Coronary artery (tissue), 2 donors: ENCODE measurements around the gene CMYA5.
"Not testable (repeated sequence)": the region's sequence is repeated elsewhere in the genome, so short reads cannot be mapped to it uniquely, and the experiment has no call there.

Source experiments
- DNase-seq: peaks from one replicate; pipeline ENCODE4 v3.0.0-alpha.2; 2017; ENCODE audit warnings: low spot score
- H3K27ac ChIP-seq, 2 donors: fragments of 200-600 bp; sonication (generic); one replicate each; pipeline ENCODE4 v1.5.1; 2016 to 2019
- H3K4me3 ChIP-seq: fragments of 200-600 bp; sonication (generic); 2 replicates; pipeline ENCODE4 v1.5.1; 2016; ENCODE audit warnings: mild to moderate bottlenecking, moderate library complexity
- TF ChIP-seq, protein P1 (sequence below): fragments of 200-600 bp; sonication (generic); IDR thresholded peaks from one replicate; pipeline ENCODE4 v1.5.1; 2019; ENCODE audit warnings: antibody characterized with exemption

CMYA5 gene

DNA sequence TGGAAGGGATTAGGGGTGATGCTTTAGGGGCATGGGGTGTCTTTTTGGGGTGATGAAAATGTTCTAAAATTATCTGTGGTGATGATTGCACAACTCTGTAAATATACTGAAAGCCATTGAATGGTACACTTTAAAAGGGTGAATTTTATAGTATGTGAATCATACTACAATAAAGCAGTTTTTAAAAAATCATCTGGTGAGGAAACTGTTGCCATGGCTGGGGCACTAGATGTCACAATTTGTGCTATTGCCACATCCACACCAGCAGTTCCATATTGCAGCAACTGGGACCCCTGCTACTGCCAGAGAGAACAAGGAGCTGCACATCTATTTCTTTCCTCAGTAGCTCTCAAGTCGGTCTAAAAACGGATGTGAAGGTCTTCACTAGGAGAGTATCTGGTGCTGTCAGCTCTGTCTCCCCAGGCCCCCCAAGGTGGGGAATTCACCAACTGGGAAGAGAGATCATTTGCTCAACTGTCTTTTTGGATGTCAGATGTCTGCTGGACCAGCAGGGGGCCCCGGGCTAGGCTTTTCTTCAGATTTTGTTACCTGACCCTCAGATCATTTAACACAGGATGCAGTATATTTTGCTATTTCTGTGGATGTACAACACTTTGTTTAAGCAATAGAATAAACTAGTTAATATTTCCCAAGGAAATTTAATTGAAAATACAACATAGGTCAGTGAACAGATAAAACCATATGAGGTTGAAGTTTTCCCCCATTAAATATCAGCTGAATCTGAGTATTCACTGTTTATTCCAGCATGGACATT, 13.2 kb downstream of the CMYA5 start:
- DNase-seq = no peak
- no peak overlapping the region for H3K27ac ChIP-seq
- H3K4me3 ChIP-seq = no peak overlapping the region
- TF ChIP-seq, protein P1, sequence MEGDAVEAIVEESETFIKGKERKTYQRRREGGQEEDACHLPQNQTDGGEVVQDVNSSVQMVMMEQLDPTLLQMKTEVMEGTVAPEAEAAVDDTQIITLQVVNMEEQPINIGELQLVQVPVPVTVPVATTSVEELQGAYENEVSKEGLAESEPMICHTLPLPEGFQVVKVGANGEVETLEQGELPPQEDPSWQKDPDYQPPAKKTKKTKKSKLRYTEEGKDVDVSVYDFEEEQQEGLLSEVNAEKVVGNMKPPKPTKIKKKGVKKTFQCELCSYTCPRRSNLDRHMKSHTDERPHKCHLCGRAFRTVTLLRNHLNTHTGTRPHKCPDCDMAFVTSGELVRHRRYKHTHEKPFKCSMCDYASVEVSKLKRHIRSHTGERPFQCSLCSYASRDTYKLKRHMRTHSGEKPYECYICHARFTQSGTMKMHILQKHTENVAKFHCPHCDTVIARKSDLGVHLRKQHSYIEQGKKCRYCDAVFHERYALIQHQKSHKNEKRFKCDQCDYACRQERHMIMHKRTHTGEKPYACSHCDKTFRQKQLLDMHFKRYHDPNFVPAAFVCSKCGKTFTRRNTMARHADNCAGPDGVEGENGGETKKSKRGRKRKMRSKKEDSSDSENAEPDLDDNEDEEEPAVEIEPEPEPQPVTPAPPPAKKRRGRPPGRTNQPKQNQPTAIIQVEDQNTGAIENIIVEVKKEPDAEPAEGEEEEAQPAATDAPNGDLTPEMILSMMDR = no peak

- Histone ChIP-seq H3K4me3 (no peak overlapping the region), H3K27ac (no peak overlapping the region)
- DNase-seq = no peak
- TF ChIP-seq, protein P1 = no peak
Observed at GRCh38 chr5:79703381-79703645, 13.7 kb downstream of the CMYA5 start.

DNA sequence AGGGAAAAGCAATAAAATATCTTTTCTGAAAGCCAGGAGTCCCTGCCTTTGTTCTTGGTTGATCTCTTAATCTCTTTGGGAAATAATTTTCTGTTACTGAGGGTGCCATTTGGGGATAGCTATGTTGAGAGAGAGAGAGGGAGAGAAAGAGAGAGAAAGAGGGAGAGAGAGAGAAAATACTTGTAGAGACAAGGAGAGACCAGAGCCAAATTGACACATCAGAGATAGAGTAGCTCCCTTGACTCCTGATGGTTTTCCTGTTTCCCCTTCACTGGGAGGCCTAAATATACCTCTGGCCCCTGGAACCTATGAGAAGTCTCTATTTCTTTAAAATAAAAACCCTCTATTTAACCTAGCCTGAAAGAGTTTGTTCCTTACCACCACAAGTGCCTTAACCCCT, 14.9 kb downstream of the CMYA5 start:
- TF ChIP-seq, protein P1 = no peak

DNA sequence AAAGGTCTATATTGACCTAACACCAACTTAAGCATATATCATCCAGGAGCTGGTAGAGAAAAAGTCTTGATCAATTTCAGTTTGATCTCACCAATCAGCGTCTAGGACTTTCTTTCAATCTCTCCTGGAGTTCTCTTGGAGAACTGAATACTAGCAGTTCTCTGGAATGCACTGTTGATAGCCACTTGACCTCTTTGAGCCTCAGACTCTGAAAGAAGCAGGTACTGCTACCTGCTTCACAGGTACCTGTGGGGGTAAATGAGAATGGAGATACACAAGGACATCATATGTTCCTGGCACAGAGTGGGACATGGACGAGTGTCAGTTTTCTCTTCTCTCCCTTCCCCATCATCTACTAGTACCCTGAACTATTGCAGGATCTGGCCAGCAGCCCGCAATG, 16.0 kb downstream of the CMYA5 start:
- TF ChIP-seq, protein P1 = no peak
- no peak for DNase-seq
- Histone ChIP-seq H3K4me3 (no peak overlapping the region), H3K27ac (no peak overlapping the region)

More for the DNA sequence above, 14.9 kb downstream of the CMYA5 start:
- no peak overlapping the region for H3K4me3 ChIP-seq
- no peak for DNase-seq
- no peak overlapping the region for H3K27ac ChIP-seq

GRCh38 chr5:79706317-79706716, 16.7 kb downstream of the CMYA5 start:
- H3K27ac ChIP-seq, DNase-seq, H3K4me3 ChIP-seq: not testable (repeated sequence)

DNA sequence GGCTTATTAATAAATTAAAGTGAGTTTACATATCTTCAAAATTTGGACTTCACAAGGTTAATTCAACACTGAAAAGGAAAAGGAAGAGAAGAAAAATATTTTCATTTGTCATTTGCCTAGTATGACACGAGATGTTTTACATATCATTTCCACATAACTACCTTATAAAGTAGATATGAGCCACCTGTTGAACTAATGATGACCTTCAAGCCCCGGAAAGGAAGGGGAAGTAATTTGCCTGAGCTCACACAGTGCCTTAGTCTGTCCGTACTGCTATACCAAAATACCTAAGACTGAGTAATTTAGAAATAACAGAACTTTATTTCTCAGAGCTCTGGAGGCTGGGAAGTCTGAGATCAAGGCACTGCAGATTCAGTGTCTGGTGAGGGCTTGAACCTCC, 17.9 kb downstream of the CMYA5 start:
- H3K27ac ChIP-seq = no peak overlapping the region
- TF ChIP-seq, protein P1 = no peak
- no peak for DNase-seq

DNA sequence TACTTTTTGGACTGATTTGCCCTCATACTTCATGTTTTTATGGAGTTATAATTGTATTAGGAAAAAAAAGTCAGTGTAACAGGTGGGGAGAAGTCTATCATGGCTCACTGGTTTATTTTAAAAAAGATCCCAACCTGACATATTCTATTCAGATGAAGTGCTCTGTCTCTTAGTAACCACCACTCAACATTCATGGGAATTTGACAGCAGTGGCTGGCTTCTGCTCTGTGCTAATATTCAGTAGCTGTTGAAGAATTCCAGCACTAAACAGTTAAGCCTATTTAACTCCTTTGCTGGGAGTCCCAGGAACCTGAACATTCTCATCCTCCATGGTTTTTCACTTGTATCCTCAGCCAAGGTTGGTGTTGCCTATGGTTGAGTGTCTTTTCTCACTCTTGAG, 23.1 kb downstream of the CMYA5 start:
- no peak for DNase-seq
- TF ChIP-seq, protein P1 = no peak
- no peak overlapping the region for H3K4me3 ChIP-seq
- no peak overlapping the region for H3K27ac ChIP-seq

More for the DNA sequence above, 17.9 kb downstream of the CMYA5 start:
- H3K4me3 ChIP-seq = no peak overlapping the region
